ENCODE results near the gene SCIMP.

Gene SCIMP

DNA sequence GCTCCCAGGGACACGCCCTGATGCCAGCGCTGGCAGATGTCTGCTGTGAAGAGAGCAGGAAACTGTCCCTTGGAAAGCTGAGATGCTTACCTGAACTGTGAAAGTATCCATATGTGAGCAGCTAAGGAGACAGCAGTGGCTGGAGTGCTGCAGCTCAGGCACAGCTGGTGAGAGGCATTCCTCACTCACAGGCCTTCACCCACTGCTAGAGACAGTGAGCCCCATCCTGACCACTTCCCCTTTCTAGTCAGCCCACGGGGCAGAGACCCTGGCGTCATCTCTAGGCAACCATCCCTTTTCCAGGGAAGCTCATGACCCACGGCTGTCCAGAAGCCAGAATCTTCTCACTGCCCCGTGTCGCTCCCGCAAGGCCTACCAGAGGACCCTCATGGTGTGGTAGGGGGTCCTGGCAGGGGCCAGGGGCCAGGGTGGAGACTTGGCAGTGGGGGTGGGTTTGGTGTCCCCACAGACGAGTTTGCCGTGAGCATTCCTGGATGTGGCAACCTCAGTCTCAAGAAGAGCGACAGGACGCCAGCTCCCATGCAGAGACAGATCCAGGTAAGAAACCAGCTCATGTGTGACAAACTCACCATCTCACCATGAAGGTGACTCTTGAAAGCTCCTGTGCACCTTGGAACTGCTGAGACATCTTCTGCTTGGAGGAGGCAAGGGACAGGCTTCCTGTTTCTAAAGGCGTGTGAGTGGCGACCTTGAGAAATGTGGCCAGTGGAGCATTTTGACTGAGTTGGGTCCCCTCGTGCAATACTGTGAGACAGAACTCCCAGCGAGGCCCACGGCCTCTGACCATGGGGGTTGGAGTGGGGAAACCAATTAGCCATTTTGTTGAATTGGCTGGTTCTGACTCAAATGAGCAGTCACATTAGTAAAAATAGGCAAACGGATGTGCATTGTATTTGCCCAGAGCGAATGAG, at the start of gene SCIMP:
Gene SCIMP, minus strand, starts transcription at position 216 of the 932 bp plus-strand sequence. Its CDS starts 105 bp downstream, at position 111.
- in situ Hi-C loops (cut with HindIII; ENCODE audit: low pct_ligation_motif_present, low pct_unique_long_range_greater_than_20kb, low sequenced_read_pairs) = no loop called here
- DNase-seq = no peak

DNA sequence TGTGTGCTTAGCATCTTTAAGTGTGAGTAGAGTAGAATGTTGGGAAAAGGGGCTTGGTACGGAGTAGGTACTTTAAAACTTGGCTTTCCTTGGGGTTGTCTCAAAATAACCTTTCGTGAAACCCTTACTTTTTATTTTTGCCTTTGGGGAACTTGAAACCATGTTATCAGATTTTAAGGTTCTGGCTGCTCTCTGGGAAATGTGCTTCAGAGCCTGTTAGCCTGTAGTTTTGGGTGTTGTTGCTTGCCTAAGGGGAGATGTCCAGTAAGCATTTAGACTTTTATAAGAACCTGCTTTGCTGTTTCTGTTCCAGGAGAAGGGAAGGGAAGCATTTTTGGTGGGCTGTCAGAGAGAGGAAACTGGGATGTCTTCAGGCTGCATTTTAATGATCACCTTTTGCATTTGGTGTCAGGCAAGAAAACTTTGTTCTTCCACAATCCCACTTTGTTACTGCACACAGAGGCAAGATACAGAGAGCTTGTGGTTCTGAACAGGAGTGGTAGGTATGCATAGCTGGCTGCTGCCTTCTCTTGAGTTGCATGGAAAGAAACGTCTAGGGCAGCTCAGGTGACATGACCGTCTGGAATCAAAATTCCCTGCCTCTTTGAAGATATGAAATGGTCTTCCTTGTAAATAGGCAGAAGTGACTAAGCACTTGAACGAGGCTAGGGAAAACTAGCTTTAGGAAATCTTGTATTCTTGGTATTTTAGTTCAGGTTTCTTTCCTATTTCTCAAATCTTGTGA, 49.1 kb upstream of the SCIMP start:
- no peak for DNase-seq
- in situ Hi-C loops (cut with HindIII; ENCODE audit: low pct_ligation_motif_present, low pct_unique_long_range_greater_than_20kb, low sequenced_read_pairs) = no loop called here

DNA sequence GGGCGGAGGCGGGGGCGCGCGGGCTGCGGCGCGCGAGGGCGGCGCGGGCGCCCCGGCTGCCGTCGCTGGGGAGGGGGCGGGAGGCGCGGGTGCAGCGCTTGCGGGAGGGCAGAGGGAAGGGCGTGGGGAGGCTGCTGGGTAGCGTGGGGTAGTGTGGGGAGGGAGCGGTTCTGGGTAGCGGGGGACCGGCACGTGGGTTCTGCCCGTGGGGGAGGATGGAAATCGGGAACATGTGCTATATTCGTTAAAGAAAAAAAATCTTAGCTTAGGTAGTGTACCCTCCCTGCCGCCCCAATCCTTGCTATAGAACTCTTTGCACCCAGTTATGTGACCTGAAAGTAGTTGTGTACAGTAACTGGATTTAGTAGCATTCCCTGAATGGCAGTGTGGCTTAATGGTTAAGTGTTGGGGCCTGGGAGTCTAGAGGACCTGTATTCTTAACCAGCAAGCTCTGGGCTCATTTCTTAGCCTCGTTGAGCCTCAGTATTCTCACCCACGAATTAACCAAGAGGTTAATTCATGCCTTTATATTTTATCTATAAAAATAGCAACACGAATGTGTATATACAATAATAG, 48.1 kb upstream of the SCIMP start:
- peak; percentile 35 for DNase-seq
- in situ Hi-C loops (cut with HindIII; ENCODE audit: low pct_ligation_motif_present, low pct_unique_long_range_greater_than_20kb, low sequenced_read_pairs) = no loop called here

DNA sequence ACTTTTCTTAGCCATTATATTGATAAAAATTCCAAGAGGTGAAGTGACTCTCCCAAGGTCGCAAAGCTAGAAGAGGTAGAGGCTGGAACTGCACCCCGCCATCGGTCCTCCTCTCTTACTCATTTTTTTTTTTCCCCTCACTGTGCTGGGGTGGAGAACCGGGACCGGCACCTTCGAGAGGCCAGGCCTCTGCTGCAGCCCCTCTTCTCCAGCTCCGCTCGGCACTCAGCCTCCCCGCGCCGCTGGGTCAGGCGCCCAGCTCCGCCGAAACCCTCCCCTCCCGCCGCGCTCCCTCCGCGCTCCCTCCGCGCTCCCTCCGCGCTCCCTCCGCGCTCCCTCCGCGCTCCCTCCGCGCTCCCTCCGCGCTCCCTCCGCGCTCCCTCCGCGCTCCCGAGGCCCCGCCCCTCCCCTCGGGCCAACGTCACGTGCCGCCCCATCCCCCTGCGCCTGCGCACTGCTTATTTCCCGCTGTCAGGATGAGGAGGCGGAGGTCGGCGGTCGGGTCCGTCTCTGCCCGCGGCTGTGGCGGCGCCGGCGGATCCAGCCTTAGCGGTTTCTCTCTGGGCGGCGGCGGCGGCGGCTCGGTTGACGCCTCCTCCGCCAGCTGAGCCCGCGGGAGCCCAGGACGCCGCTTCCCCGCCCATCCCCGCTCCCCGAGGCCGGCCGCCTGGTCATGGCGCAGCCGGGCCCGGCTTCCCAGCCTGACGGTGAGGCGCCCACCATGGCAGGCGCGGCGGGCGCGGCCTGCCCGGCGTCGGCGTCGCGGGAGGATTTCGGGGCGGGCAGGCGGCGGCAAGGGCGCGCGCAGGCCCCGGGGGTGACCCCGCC, 47.4 kb upstream of the SCIMP start, which contains the start of gene RABEP1:
Gene RABEP1, plus strand, starts transcription at position 471 of the 828 bp plus-strand sequence. Its CDS starts 203 bp downstream, at position 674.
- peak; percentile 89 for DNase-seq
- in situ Hi-C loops (cut with HindIII; ENCODE audit: low pct_ligation_motif_present, low pct_unique_long_range_greater_than_20kb, low sequenced_read_pairs) = no loop called here

DNA sequence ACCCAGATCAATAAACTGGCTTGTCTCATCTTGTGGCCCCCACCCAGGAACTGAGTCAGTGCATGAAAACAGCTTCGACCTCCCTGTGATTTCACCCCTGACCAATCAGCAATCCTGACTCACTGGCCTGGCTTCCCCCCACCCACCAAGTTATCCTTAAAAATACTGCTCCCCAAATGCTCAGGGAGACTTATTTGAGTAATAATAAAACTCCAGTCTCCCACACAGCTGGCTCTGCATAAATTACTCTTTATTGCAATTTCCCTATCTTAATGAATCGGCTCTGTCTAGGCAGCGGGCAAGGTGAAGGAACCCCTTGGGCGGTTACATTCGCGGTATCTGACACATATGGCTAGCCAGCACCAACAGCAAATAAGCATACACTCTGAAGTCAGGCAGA, 37.7 kb upstream of the SCIMP start:
- in situ Hi-C loops (cut with HindIII; ENCODE audit: low pct_ligation_motif_present, low pct_unique_long_range_greater_than_20kb, low sequenced_read_pairs) = no loop called here
- DNase-seq = no peak

DNA sequence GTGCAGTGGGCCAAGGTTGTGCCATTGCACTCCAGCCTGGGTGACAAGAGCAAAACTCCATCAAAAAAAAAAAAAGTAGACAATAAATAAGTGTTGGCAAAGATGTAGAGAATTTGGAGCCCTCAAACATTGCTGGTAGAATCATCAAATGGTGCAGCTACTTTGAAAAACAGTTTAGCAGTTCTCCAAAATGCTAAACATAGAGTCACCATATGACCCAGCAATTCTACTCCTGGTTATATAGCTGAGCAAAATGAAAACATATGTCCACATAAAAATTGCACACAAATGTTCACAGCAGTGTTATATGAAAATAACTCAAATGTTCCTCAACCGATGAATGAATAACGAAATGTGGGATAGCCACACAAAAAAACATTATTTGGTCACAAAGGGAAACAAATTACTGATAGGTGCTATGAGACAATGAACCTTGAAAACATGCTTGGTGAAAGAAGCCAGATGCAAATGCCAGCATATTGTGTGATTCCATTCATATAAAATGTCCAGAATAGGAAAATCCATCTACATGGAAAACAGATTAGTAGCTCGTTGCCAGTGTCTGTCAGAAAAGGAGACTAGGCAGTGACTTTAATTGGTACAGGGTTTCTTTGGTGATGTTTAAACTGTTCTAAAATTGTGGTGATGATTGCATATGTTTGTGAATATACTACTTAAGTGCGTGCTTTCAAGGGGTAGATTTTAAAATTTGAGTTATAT, 34.7 kb upstream of the SCIMP start:
- no peak for DNase-seq
- in situ Hi-C loops (cut with HindIII; ENCODE audit: low pct_ligation_motif_present, low pct_unique_long_range_greater_than_20kb, low sequenced_read_pairs) = no loop called here

DNA sequence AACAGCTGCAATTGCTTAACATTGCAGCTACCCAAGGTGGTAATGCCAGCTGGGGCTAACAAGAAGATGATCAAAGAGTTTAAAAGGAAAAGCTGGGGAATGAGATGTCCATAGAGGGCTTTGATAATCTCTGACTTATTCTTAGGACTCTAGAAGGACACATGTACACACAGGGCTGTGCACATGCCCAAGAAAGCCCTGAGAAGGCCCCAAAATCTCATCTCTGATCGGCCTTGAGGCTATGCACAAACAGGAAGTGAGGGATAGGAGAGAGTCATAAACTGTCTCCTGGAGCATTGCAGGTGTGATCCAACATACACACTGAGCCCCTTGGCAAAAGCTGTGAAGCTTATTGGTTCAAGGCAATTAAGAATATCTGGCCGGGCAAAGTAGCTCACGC, 30.2 kb upstream of the SCIMP start:
- in situ Hi-C loops (cut with HindIII; ENCODE audit: low pct_ligation_motif_present, low pct_unique_long_range_greater_than_20kb, low sequenced_read_pairs) = no loop called here
- DNase-seq = no peak

DNA sequence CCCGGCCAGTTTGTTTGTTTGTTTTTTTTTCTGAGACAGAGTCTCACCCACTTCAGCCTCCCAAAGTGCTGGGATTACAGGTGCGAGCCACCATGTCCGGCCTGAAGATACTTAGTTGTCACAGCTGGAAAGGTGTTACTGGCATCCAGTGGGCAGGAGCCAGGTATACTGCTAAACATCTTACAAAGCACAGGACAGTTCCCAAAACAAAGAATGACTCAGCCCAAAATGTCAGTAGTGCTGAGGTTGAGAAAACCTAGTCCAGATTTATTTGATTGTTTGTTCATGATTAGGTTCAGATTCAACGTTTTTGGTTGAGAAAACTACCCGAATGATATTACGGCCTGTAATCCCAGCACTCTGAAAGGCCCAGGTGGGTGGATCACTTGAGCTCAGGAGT, 28.8 kb upstream of the SCIMP start:
- DNase-seq = no peak
- in situ Hi-C loops (cut with HindIII; ENCODE audit: low pct_ligation_motif_present, low pct_unique_long_range_greater_than_20kb, low sequenced_read_pairs) = no loop called here

DNA sequence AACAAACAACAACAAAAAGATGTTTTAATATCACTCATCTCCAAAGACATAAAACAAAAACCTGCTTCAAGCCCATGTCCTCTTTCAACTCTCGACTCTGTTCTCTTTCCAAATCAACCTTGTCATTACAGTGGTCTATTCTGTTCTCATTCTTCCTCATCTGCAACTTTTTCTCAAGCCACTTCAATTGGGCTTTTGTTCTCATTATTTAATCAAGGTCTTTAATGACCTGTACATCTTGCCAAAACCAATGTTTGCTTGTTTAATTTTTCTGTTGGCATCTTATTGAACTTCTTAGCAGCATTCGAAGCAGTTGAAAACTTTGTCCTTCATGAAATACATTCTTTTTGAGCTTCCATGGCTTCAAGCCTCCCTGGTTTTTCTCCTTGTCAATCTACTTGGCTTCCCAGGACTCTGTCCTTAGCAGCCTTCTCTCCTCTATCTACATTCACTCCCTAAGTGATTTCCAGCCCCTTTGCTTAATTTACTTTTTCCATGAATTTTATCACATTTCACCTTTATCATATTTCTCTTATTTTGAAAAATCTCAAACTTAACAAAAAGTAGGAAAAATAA, 27.8 kb upstream of the SCIMP start:
- DNase-seq = no peak
- in situ Hi-C loops (cut with HindIII; ENCODE audit: low pct_ligation_motif_present, low pct_unique_long_range_greater_than_20kb, low sequenced_read_pairs) = no loop called here

DNA sequence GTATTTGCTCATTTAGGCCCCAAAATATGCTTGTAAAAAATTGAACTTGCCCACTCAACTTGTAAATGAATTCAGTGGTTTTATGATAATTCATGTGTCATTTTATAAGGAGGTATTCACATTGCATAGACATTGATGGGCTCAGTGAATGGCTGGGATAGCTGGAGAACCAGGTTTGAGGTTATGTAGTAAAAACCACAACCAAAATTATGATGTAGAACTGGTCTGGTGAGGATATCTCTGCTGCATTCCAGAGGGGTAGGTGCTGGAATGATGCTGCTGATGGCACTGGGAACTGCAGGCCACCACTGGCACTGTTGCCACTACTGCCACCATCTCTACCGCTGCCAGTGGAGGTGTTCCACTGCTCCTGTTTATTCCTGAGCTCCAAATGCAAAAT, 25.9 kb upstream of the SCIMP start:
- in situ Hi-C loops (cut with HindIII; ENCODE audit: low pct_ligation_motif_present, low pct_unique_long_range_greater_than_20kb, low sequenced_read_pairs) = no loop called here

DNA sequence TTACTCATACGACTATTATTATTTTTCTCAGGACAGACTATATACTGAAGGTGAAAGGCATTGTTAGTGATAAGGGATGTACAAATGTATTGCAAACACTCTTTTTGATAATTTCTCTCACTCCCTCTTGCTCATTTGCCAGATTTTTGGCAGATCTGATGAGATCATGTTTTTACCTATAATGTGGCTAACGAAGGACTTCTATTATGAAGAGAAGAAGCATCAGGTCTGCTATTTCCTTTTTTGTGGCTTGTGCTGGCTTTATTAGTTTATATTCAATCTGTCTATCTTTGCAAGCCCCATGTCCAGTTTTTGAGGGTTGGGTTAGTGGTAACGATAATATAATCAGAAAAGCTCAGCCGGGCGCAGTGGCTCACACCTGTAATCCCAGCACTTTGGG, 22.5 kb upstream of the SCIMP start:
- in situ Hi-C loops (cut with HindIII; ENCODE audit: low pct_ligation_motif_present, low pct_unique_long_range_greater_than_20kb, low sequenced_read_pairs) = no loop called here
- no peak for DNase-seq

More for the DNA sequence above, 25.9 kb upstream of the SCIMP start:
- DNase-seq = no peak

DNA sequence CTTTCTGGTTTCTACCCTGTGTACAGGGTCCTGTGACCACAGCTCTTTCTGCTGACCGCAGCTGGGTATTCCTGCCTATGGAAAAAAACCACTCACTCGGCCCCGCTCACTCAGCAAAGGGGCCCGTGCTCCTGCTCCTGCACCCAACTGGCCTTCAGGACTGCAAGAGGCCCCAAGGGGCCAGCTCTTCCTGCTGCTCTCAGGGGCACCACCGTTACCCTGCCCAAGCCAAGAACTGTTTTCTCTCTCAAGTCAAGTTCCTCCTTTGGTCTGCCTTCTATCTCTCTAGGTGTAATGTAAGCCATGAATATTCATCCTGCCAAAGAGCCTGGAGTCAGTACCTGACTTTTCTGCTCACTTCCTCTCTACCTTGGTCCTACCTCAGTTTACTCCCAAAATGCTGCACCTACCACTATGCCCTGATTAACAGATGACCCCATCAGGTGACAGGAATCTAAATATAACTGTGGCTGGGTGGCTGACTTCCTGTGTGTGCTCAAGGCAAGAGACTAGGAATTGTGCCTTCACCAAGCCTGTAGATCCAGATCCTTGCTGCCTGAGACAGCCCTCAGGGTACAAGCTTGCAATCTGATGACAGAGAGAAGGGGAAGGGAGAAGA, 20.4 kb upstream of the SCIMP start:
- DNase-seq = no peak
- in situ Hi-C loops (cut with HindIII; ENCODE audit: low pct_ligation_motif_present, low pct_unique_long_range_greater_than_20kb, low sequenced_read_pairs) = no loop called here

DNA sequence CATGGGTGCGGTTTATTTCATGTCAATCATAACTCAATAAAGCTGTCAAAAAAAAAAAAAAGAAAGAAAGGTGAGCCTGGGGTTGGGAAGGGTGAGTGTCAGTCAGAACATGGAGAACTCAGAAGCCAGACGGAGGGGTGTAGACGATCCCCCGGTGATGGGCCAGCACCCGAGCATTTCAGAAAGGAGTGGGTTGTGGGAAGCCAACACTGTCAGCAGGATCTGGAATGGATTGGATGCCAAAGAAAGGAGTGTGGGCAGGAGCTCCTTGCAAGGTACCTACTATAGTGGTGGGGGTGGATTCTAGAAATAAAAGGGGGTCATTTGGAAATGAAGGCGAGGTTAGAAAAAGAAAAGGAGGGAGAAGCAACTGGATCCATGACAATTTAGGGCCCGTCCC, 19.8 kb upstream of the SCIMP start:
- in situ Hi-C loops (cut with HindIII; ENCODE audit: low pct_ligation_motif_present, low pct_unique_long_range_greater_than_20kb, low sequenced_read_pairs) = no loop called here

DNA sequence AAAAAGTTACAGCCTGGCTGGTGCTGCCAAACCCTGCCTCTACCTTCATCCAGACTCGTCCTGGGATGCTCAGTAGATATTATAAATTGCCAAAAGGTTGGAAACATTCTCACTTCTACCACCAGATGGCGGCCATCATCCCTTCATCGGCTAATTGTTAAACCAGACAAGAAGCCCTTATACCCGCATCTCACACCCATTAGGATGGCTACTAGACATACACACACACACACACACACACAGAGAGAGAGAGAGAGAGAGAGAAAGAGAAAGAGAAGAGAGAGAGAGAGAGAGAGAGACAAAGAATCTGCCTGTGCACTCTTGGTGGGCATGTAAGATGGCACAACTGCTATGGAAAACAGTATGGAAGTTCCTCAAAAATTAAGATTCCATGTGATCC, 15.0 kb upstream of the SCIMP start:
- in situ Hi-C loops (cut with HindIII; ENCODE audit: low pct_ligation_motif_present, low pct_unique_long_range_greater_than_20kb, low sequenced_read_pairs) = no loop called here
- DNase-seq = peak; percentile 70

More for the DNA sequence above, 19.8 kb upstream of the SCIMP start:
- DNase-seq = no peak

DNA sequence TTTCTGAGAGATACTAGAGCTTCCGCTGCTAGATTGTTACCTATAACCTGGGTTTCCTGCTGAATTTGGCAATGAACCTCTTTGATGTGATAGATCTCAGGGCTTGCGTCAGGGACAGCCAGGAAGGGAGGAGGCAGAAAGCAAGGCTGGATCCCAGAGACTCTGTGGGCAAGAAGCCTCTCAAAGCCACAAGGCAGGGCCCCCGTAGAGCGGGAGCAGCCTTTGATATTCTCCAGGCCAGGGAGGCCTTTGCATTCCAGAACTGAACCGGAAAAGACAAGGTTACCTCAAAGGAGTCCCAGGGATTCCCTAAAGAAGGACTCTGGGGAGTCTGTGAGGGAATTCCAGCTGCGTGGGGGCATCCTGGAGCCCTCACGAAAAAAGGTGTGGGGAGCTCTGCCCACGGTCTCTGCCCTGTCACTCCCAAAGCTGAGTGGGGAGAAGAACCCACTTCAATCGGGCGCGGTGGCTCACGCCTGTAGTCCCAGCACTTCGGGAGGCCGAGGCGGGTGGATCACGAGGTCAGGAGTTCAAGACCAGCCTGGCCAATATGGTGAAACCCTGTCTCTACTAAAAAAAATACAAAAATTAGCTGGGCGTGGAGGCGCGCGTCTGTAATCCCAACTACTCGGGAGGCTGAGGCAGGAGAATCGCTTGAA, 14.3 kb upstream of the SCIMP start:
- no peak for DNase-seq
- in situ Hi-C loops (cut with HindIII; ENCODE audit: low pct_ligation_motif_present, low pct_unique_long_range_greater_than_20kb, low sequenced_read_pairs) = no loop called here

DNA sequence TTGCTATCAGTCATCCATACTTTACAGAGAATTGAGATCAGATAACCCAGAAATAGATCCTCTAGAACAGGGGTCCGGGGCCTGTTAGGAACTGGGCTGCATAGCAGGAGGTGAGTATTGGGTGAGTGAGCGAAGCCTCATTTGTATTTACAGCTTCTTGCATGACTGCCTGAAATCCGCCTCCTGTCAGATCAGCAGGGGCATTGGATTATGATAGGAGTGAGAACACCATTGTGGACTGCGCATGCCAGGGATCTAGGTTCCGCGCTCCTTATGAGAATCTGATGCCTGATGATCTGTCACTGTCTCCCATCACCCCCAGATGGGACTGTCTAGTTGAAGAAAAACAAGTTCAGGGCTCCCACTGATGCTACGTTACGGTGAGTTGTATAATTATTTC, 13.0 kb upstream of the SCIMP start:
- DNase-seq = no peak
- in situ Hi-C loops (cut with HindIII; ENCODE audit: low pct_ligation_motif_present, low pct_unique_long_range_greater_than_20kb, low sequenced_read_pairs) = no loop called here
